ENCODE measurements around the gene RFXAP.

Gene RFXAP

DNA sequence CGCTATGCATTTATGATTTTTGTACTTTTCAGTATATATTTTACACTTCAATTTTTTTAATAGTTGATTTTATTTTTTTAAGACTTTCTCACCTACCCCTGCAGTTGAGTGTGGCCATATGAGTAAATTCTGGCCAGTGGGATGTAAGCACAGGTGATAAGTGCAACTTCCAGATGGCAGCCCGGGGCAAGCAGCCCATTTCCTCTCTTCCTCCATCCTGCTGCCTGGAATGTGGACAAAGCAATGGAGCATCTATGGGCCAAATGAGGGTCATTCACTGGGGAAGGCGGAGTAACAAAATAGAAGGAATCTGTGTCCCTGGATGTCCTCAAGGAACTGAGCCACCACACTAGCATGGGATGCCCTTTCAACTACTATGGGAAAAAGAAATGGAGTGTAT lies 12.3 kb downstream of the RFXAP start:
- TF ChIP-seq, protein P1, sequence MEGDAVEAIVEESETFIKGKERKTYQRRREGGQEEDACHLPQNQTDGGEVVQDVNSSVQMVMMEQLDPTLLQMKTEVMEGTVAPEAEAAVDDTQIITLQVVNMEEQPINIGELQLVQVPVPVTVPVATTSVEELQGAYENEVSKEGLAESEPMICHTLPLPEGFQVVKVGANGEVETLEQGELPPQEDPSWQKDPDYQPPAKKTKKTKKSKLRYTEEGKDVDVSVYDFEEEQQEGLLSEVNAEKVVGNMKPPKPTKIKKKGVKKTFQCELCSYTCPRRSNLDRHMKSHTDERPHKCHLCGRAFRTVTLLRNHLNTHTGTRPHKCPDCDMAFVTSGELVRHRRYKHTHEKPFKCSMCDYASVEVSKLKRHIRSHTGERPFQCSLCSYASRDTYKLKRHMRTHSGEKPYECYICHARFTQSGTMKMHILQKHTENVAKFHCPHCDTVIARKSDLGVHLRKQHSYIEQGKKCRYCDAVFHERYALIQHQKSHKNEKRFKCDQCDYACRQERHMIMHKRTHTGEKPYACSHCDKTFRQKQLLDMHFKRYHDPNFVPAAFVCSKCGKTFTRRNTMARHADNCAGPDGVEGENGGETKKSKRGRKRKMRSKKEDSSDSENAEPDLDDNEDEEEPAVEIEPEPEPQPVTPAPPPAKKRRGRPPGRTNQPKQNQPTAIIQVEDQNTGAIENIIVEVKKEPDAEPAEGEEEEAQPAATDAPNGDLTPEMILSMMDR (IDR thresholded peaks at IDR 0.05): no peak

GRCh38 chr13:36834299-36834698 lies 15.3 kb downstream of the RFXAP start:
- no peak for DNase-seq (ENCODE audit: low spot score)
- TF ChIP-seq, protein P1 (IDR thresholded peaks at IDR 0.05): no peak
- H3K27ac ChIP-seq: no peak overlapping the region
- H3K4me3 ChIP-seq: no peak overlapping the region

More for the DNA sequence above, 12.3 kb downstream of the RFXAP start:
- DNase-seq (ENCODE audit: low spot score): no peak
- Histone ChIP-seq H3K4me3 (no peak overlapping the region), H3K27ac (no peak overlapping the region)

- DNase-seq (ENCODE audit: low spot score): no peak
- TF ChIP-seq, protein P1 (IDR thresholded peaks at IDR 0.05): no peak
- no peak overlapping the region for H3K27ac ChIP-seq
These were observed 18.5 kb downstream of the RFXAP start for GRCh38 chr13:36837354-36838092.

DNA sequence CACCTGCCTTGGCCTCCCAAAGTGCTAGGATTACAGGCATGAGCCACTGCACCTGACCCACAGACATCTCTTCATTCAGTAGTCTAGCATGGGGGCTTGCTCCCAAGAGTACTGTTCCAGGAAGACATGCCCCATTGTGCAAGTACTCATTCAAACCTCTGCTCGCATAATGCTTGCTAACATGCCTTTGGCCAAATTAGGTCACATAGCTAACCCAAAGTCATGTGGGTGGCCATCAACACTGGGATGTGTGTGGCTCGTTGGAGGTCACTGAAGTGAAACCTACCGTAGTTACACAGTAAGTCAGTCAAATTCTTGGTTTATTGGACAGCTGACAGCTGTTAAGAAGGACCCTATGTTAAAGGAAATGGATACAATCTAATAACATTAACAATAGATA lies 20.3 kb downstream of the RFXAP start:
- TF ChIP-seq, protein P1 (IDR thresholded peaks at IDR 0.05): no peak
- H3K4me3 ChIP-seq: no peak overlapping the region
- DNase-seq (ENCODE audit: low spot score): no peak
- H3K27ac ChIP-seq: no peak overlapping the region

More at GRCh38 chr13:36837354-36838092, 18.5 kb downstream of the RFXAP start:
- H3K4me3 ChIP-seq: no peak overlapping the region

DNA sequence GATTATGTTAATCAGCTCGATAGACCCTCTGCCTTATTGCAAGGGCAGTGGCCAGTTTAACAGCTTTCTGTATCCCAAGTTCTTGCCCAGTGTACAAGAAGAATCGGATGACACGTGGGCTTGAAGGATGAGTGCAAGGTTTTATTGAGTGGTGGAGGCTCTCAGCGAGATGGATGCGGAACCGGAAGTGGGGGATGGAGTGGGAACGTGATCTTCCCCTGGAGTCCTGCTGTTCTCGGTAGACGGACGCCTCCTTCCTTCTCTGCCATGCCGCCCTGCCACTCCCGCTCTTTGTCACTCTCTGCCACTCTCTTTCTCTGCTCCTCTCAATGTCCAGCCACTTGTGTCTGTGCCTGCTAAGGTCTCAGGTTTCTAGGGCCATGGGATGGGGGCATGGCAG lies 21.0 kb downstream of the RFXAP start:
- TF ChIP-seq, protein P1 (IDR thresholded peaks at IDR 0.05): no peak
- Histone ChIP-seq H3K4me3 (no peak overlapping the region), H3K27ac (no peak overlapping the region)
- no peak for DNase-seq (ENCODE audit: low spot score)

- TF ChIP-seq, protein P1 (IDR thresholded peaks at IDR 0.05): no peak
- no peak for DNase-seq (ENCODE audit: low spot score)
These were observed 21.8 kb downstream of the RFXAP start for GRCh38 chr13:36840718-36841250.

GRCh38 chr13:36841391-36841790 lies 22.4 kb downstream of the RFXAP start:
- H3K4me3 ChIP-seq: no peak overlapping the region
- H3K27ac ChIP-seq: no peak overlapping the region
- TF ChIP-seq, protein P1 (IDR thresholded peaks at IDR 0.05): no peak
- DNase-seq (ENCODE audit: low spot score): no peak

More at GRCh38 chr13:36840718-36841250, 21.8 kb downstream of the RFXAP start:
- Histone ChIP-seq H3K27ac (no peak overlapping the region), H3K4me3 (no peak overlapping the region)
